ENCODE data around the gene ERC2. TPM values are rescaled to one million over a fixed set of nuclear protein-coding genes. Genes with fewer than 3 reads are reported as not detected.

Gene ERC2
- total and polyA plus RNA-seq, 2 of the 13 experiments (the other 11 are each of a cell fraction or from before 2014, with no cell fraction given): 0.16 to 0.22 TPM

GRCh38 chr3:55827786-55828185, 640.5 kb downstream of the ERC2 start:
- Histone ChIP-seq H3K79me2 (ENCODE audit: insufficient read depth, low read length) (no peaks in the 10 kb centered on the region), H2AFZ (ENCODE audit: low read length) (no peak overlapping the region), H3K9ac (ENCODE audit: insufficient read depth, low read depth, low read length) (no peak overlapping the region), H3K4me1 (ENCODE audit: insufficient read depth, low read length) (no peaks in the 10 kb centered on the region), H4K20me1 (ENCODE audit: insufficient read depth, low read length) (no peaks in the 10 kb centered on the region), H3K4me3 (replicated peaks in 1 of 3; ENCODE audit: insufficient read depth in 1 of 3, low read depth in 2 of 3, low read length in 3 of 3) (no peak overlapping the region), H3K4me2 (ENCODE audit: low read depth, low read length) (no peak overlapping the region), H3K9me3 (ENCODE audit: low read length) (no peaks in the 10 kb centered on the region), H3K27ac (ENCODE audit: extremely low read length, insufficient read depth, low read length) (no peak overlapping the region), H3K36me3 (replicated peaks in 1 of 2; ENCODE audit: control insufficient read depth in 1 of 2, insufficient read depth in 2 of 2, low read length in 2 of 2) (no peaks in the 10 kb centered on the region), H3K27me3 (ENCODE audit: control insufficient read depth in 1 of 2, insufficient read depth in 2 of 2, low read length in 2 of 2) (no peaks in the 10 kb centered on the region; a peak in 1 of 5 replicates)
- FAIRE-seq (no peak), DNase-seq (ENCODE audit: low spot score) (no peak), ATAC-seq (no peak)
- POLR2A ChIA-PET: no interaction called here
- BruUV-seq (replicated peaks): no TSS peak
- intact Hi-C loops (cut with micrococcal nuclease; ENCODE audit: unreplicated experiment): no loop called here
- CTCF ChIA-PET (ENCODE audit: low intra/inter-chr PET ratio, low total read pairs): no interaction called here
- in situ Hi-C loops (cut with HindIII; ENCODE audit: extremely low pct_ligation_motif_present, low pct_unique_long_range_greater_than_20kb): no loop called here
- TF ChIP-seq EHMT2 (IDR thresholded peaks at IDR 0.05; ENCODE audit: borderline replicate concordance, low read depth, low read length): no peak
- TF ChIP-seq ZNF691 (CRISPR knock-in tag; IDR thresholded peaks at IDR 0.05; ENCODE audit: borderline replicate concordance, low read depth): no peak
- no peak for TF ChIP-seq ZNF687 (CRISPR knock-in tag; IDR thresholded peaks at IDR 0.05)
- no peak for TF ChIP-seq PAX8 (CRISPR knock-in tag; IDR thresholded peaks at IDR 0.05; ENCODE audit: borderline replicate concordance)
- no peak for TF ChIP-seq ETV5 (CRISPR knock-in tag; IDR thresholded peaks at IDR 0.05; ENCODE audit: borderline replicate concordance)
- no peak for TF ChIP-seq NFYB (CRISPR knock-in tag; IDR thresholded peaks at IDR 0.05)
- TF ChIP-seq ZNF614 (CRISPR knock-in tag; IDR thresholded peaks at IDR 0.05; ENCODE audit: borderline replicate concordance): no peak
- TF ChIP-seq ZNF256 (CRISPR knock-in tag; conservative IDR thresholded peaks at IDR 0.05): no peak
- TF ChIP-seq ZNF547 (CRISPR knock-in tag; IDR thresholded peaks at IDR 0.05): no peak
- TF ChIP-seq THAP11 (CRISPR knock-in tag; IDR thresholded peaks at IDR 0.05): no peak
- TF ChIP-seq CHD4 (IDR thresholded peaks at IDR 0.05; ENCODE audit: borderline replicate concordance, low read length): no peak
- no peak for TF ChIP-seq ADNP (CRISPR knock-in tag; IDR thresholded peaks at IDR 0.05)
- 35% methylated on average over 9 of the region's 10 CpGs for WGBS (ENCODE audit: low lambda C conversion rate)
